Activated T-cell treated with anti-CD3 and anti-CD28 coated beads, Interleukin-2, amount 50 U/mL, for 1 hour (primary cell): ENCODE measurements around the gene MRPL28.
"Not testable (repeated sequence)": the region's sequence is repeated elsewhere in the genome, so short reads cannot be mapped to it uniquely, and the experiment has no call there.

Experiments used
- DNase-seq: peaks from one replicate; pipeline ENCODE4 v3.0.0-alpha.2; 2020

Gene MRPL28

GRCh38 chr16:370443-370842, at the start of gene MRPL28:
Gene MRPL28 (minus strand): TSS chr16:370538. CDS start chr16:370218, 320 bp downstream.
- peak; percentile 90 for DNase-seq

- not testable (repeated sequence) for DNase-seq
Observed at GRCh38 chr16:415170-415498, 44.8 kb upstream of the MRPL28 start.

GRCh38 chr16:414395-415169, 44.2 kb upstream of the MRPL28 start:
- no peak for DNase-seq

- DNase-seq, result no peak
Observed at GRCh38 chr16:411576-412265, 41.4 kb upstream of the MRPL28 start.

- DNase-seq, result no peak
Observed at GRCh38 chr16:410516-411178, 40.3 kb upstream of the MRPL28 start.

GRCh38 chr16:407253-407652, 36.9 kb upstream of the MRPL28 start:
- DNase-seq, result no peak

GRCh38 chr16:405548-406506, 35.5 kb upstream of the MRPL28 start:
- DNase-seq, result no peak

- no peak for DNase-seq
Observed at GRCh38 chr16:404971-405486, 34.7 kb upstream of the MRPL28 start.

GRCh38 chr16:401468-402348, 31.4 kb upstream of the MRPL28 start, which contains the start of gene DECR2:
Gene DECR2 (plus strand): TSS chr16:401885. CDS start chr16:401964, 79 bp downstream.
- peak; percentile 99 for DNase-seq

- DNase-seq, result no peak
Observed at GRCh38 chr16:400061-400591, 29.8 kb upstream of the MRPL28 start.

GRCh38 chr16:399340-400019, 29.1 kb upstream of the MRPL28 start:
- DNase-seq, result no peak

GRCh38 chr16:398561-399339, 28.4 kb upstream of the MRPL28 start:
- DNase-seq, result no peak

- DNase-seq, result peak; percentile 49
Observed at GRCh38 chr16:397736-398332, 27.5 kb upstream of the MRPL28 start.

GRCh38 chr16:397135-397661, 26.9 kb upstream of the MRPL28 start, which contains the start of gene NME4:
Gene NME4 (plus strand): TSS chr16:397199. CDS start chr16:397223, 24 bp downstream.
- DNase-seq, result peak; percentile 48

GRCh38 chr16:396605-397004, 26.3 kb upstream of the MRPL28 start:
- DNase-seq, result no peak

- no peak for DNase-seq
Observed at GRCh38 chr16:396199-396598, 25.9 kb upstream of the MRPL28 start.

GRCh38 chr16:392450-393030, 22.2 kb upstream of the MRPL28 start:
- no peak for DNase-seq

GRCh38 chr16:391885-392335, 21.6 kb upstream of the MRPL28 start:
- peak; percentile 85 for DNase-seq
